ENCODE data around the gene SYF2.

The SYF2 gene

DNA sequence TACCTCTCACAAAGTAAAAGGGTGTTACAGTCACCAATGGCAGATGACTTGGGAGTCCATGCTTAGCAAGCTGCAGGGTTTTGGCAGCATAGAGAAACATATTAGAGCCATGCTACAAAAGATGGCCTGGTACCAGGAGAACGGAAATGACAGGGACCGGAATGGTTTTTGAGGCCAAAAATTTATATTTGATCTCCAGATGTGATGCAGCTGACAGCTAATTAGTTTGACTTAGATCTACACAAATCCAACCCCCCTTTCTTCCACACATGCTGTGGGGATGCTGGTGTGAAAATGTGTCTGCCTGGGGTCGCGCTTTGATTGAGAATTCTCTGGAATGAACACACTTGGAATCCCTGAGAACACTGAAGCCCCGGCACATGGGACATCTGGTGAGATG lies 26.5 kb downstream of the SYF2 start:
- WGBS, 2 experiments (ENCODE audit: insufficient coverage in 2 of 2): 100% methylated on average over 3 of the region's 5 CpGs
- no peaks in the 10 kb centered on the region for H3K36me3 ChIP-seq (ENCODE audit: control insufficient read depth, insufficient read depth, low read length)
- peaks cover 3% of the 10 kb centered on the region for H3K4me1 ChIP-seq (ENCODE audit: control insufficient read depth, insufficient read depth, low read length, poor library complexity, severe bottlenecking)
- no peak overlapping the region for H3K4me3 ChIP-seq (ENCODE audit: extremely low read depth, insufficient read depth, low read length, poor library complexity, severe bottlenecking)
- no peaks in the 10 kb centered on the region for H3K9me3 ChIP-seq (ENCODE audit: control insufficient read depth, low read length)
- no peak overlapping the region for H3K27ac ChIP-seq (ENCODE audit: low read depth, low read length, severe bottlenecking)

DNA sequence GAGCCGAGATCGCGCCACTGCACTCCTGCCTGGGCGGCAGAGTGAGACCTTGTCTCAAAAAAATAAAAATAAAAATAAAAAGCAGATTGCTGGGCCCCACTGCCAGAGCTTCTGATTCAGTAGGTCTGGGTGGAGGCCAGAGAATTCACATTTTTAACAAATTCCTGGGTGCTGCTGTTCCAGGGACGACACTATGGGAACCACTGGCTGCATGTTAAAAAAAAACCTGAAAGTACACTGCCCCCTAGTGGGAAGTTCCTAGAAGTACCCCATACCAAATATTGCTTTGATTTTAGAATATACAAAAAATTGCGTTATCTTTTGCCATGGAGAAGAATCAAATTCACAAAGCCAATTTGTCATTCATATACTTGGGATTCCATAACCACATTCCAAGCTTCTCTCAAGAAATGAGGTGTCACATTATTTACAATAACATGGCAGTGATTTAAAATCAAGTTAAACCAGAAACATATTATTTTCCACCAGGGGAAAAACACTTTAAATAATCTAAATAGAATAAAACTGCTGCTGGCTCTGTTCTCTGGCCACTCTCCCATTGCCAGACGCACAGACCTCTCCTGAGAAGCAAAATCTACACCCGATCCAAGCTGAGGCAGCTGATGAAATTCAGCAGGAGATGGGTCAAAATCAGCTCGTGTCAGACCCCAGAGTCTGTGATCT lies 27.4 kb downstream of the SYF2 start:
- H3K9me3 ChIP-seq (ENCODE audit: control insufficient read depth, low read length): no peaks in the 10 kb centered on the region
- no peak overlapping the region for H3K4me3 ChIP-seq (ENCODE audit: extremely low read depth, insufficient read depth, low read length, poor library complexity, severe bottlenecking)
- WGBS, 2 experiments (ENCODE audit: insufficient coverage in 2 of 2): 71 to 75% methylated on average over 4 to 7 of the region's 9 CpGs
- no peaks in the 10 kb centered on the region for H3K36me3 ChIP-seq (ENCODE audit: control insufficient read depth, insufficient read depth, low read length)
- H3K27ac ChIP-seq (ENCODE audit: low read depth, low read length, severe bottlenecking): no peak overlapping the region
- peaks cover 3% of the 10 kb centered on the region for H3K4me1 ChIP-seq (ENCODE audit: control insufficient read depth, insufficient read depth, low read length, poor library complexity, severe bottlenecking)

DNA sequence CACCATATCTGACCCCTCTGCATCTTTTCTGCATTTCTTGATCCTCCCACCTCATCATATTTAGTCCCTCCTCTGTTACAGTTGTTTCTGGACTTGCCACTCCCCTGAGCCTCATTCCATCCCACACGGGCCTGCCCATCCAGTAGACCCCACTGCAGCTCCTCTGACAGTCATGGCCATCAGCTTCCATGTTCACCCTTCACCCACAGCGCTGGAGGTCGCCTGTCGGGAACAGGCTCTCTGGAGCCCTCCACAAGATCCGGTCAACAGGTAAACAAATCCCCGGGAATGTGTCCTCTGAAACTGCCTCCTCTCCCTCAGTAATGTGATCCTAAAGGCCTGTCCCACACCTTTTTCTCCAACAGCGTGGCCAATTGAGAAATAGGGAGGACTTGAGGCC lies 31.3 kb downstream of the SYF2 start:
- no peaks in the 10 kb centered on the region for H3K9me3 ChIP-seq (ENCODE audit: control insufficient read depth, low read length)
- no peak overlapping the region for H3K4me3 ChIP-seq (ENCODE audit: extremely low read depth, insufficient read depth, low read length, poor library complexity, severe bottlenecking)
- H3K4me1 ChIP-seq (ENCODE audit: control insufficient read depth, insufficient read depth, low read length, poor library complexity, severe bottlenecking): peaks cover 7% of the 10 kb centered on the region
- WGBS, 2 experiments (ENCODE audit: insufficient coverage in 2 of 2): 84 to 95% methylated on average over 3 to 6 of the region's 7 CpGs
- no peak overlapping the region for H3K27ac ChIP-seq (ENCODE audit: low read depth, low read length, severe bottlenecking)
- H3K36me3 ChIP-seq (ENCODE audit: control insufficient read depth, insufficient read depth, low read length): no peaks in the 10 kb centered on the region

DNA sequence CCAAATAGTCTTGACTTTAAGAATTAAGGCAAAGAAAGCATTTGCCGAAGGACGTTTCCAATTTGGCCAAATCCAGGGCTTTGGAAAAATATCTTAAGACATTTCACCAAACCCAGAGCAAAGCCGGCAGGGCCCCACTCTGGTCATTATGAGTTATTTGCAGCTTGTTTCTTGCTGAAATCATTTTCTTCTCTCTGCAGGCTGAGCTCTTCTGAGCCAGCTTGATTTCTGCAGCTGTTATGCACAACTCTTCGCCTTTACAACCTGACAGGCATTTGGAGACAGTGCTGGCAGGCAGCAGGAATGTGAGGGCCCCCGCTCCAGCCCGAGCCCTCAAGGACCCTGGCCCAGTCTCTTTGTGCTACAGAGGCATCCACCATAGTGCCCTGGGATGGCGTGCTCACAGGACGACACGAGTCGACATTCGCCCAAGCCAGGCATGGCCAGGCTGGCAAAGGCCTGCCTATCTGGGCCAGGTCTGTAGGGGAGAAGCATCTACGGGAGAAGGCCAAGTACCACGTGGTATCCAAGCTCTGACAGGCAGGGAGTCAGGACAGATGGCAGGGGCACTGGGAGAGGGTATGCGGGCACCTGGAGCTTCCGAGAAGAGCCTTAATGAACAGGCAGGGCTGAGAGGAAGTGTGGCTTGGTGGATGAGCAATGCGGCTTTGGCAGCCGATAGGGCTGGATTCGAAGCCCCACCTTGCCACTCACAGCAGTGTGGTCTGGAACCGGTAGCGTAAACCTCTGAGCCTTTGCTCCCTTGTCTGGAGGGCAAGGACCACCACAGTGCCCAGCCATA lies 32.3 kb downstream of the SYF2 start:
- Histone ChIP-seq H3K9me3 (ENCODE audit: control insufficient read depth, low read length) (no peaks in the 10 kb centered on the region), H3K4me1 (ENCODE audit: control insufficient read depth, insufficient read depth, low read length, poor library complexity, severe bottlenecking) (peaks cover 7% of the 10 kb centered on the region), H3K36me3 (ENCODE audit: control insufficient read depth, insufficient read depth, low read length) (no peaks in the 10 kb centered on the region), H3K4me3 (ENCODE audit: extremely low read depth, insufficient read depth, low read length, poor library complexity, severe bottlenecking) (no peak overlapping the region), H3K27ac (ENCODE audit: low read depth, low read length, severe bottlenecking) (no peak overlapping the region)
- 90 to 92% methylated on average over 20 of the region's 20 CpGs for whole genome bisulfite sequencing, 2 experiments (ENCODE audit: insufficient coverage in 2 of 2)

DNA sequence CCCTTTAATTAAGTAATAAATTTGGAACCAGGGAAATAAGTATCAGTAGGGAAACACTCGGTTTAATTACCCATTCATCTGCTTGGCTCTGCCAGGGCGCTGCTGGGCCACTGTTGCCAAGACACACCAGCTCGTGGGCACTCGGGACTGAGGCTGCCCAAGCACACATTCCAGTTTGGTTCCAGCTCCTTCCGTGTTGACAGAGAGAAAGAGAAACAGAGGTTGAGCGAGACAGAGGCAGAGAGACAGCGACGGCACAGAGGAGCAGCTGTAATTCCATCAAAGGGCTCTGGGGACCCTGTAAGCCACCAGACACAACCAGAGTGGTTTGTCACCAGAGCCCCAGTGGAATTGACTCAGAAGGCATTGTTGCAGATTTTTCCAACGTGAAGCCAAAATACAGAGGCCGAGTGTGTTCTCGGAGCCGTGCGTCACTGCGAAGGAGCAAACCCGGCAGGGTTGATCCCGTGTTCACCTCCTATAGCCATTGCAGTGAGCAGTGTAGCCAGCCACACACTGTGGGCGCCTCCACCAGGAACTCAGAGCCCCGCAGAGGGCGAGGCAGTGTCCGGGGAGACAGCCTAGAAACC lies 33.5 kb downstream of the SYF2 start:
- WGBS, 2 experiments (ENCODE audit: insufficient coverage in 2 of 2): 85 to 87% methylated on average over 19 to 20 of the region's 20 CpGs
- Histone ChIP-seq H3K9me3 (ENCODE audit: control insufficient read depth, low read length) (no peaks in the 10 kb centered on the region), H3K4me3 (ENCODE audit: extremely low read depth, insufficient read depth, low read length, poor library complexity, severe bottlenecking) (no peak overlapping the region), H3K27ac (ENCODE audit: low read depth, low read length, severe bottlenecking) (no peak overlapping the region), H3K4me1 (ENCODE audit: control insufficient read depth, insufficient read depth, low read length, poor library complexity, severe bottlenecking) (peaks cover 4% of the 10 kb centered on the region), H3K36me3 (ENCODE audit: control insufficient read depth, insufficient read depth, low read length) (no peaks in the 10 kb centered on the region)

DNA sequence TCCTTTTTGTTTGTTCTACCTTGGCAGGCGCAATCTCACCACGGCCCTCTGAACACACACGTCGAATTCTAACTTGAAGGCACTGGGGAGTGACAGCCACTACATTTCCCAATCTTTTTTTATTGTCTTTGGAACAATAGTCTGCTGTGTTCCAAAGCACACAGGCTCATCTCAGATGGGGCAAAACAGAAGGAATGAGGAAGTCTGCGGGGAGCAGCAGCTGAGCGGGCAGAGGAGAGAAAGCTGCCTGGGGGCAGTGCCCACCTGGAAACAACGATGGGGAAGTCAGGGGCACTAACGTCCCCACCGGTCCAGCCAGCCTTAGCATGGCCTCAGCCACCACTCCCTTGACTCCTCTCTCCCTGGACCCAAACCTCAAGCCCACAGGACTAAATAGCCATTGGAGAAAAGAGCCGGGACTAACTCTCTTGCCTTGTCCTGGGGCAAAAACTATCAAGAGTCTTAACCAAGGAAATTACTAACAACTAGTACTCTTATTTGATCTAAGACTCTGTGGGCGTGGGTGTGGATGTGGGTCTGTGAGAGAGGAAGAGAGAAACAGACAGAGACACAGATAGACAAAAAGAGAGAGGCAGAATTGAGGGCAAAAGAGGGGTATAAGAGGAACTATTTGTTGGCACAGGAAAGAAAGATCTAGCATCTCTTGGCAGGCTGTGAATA lies 34.2 kb downstream of the SYF2 start:
- Histone ChIP-seq H3K9me3 (ENCODE audit: control insufficient read depth, low read length) (no peaks in the 10 kb centered on the region), H3K27ac (ENCODE audit: low read depth, low read length, severe bottlenecking) (no peak overlapping the region), H3K4me3 (ENCODE audit: extremely low read depth, insufficient read depth, low read length, poor library complexity, severe bottlenecking) (no peak overlapping the region), H3K4me1 (ENCODE audit: control insufficient read depth, insufficient read depth, low read length, poor library complexity, severe bottlenecking) (peaks cover 4% of the 10 kb centered on the region), H3K36me3 (ENCODE audit: control insufficient read depth, insufficient read depth, low read length) (no peaks in the 10 kb centered on the region)
- 81 to 92% methylated on average over 6 to 10 of the region's 11 CpGs for WGBS, 2 experiments (ENCODE audit: insufficient coverage in 2 of 2)

DNA sequence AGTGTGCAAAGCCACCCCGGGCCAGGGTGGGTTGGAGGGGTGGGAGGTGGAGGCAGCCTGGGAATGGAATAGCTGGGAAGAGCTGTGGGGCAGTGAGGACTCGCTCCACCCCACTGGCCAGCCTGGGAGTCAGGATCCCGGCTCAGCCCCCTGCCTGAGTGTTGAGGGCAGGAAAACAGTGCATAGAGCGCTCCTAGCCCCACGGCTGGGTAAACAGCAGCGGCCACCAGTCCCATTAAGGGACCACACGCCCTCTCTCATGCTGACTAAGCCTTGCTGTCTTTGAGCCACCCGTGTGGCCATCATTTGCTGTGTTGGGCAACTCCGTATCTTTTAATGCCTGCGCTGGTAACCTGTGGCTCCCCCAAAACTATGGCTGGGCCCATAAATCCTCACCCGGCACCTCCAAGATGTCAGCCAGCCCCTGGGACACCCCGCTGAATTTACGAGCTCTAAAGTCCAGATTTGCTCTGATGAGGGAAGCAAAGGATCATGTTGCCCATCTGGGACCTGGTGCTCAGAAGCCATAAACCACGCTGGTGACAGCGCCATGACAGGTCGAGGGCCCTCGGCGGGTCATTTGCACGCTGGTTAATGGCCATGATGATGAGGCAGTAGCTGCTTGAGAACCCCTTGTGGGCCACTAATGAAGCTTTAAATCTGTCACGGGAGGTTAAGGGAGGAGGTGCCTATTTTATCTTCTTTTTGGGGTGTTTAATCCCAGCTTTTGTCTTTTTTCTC lies 34.9 kb downstream of the SYF2 start:
- no peak overlapping the region for H3K4me3 ChIP-seq (ENCODE audit: extremely low read depth, insufficient read depth, low read length, poor library complexity, severe bottlenecking)
- peaks cover 4% of the 10 kb centered on the region for H3K4me1 ChIP-seq (ENCODE audit: control insufficient read depth, insufficient read depth, low read length, poor library complexity, severe bottlenecking)
- no peaks in the 10 kb centered on the region for H3K36me3 ChIP-seq (ENCODE audit: control insufficient read depth, insufficient read depth, low read length)
- H3K27ac ChIP-seq (ENCODE audit: low read depth, low read length, severe bottlenecking): no peak overlapping the region
- H3K9me3 ChIP-seq (ENCODE audit: control insufficient read depth, low read length): no peaks in the 10 kb centered on the region
- 85 to 91% methylated on average over 16 to 18 of the region's 20 CpGs for WGBS, 2 experiments (ENCODE audit: insufficient coverage in 2 of 2)

DNA sequence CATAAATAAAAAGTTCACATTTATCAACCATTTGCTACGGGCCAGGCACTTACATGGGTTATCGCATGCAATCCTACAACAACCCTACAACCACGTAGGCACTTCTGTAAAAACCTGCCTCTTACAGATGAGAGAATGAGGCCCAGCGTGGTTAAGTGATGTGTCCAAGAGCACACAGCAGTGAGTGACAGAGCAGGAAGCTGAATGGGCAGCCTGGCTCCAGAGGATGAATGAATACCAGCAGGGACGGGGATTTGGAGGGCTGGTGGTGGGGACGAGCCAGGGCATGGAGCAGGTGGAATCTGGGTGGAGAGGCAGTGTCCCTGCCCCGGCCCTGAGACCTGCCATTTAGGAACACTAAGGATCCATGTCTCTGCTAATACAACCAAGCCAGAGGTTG lies 35.5 kb downstream of the SYF2 start:
- H3K36me3 ChIP-seq (ENCODE audit: control insufficient read depth, insufficient read depth, low read length): no peaks in the 10 kb centered on the region
- H3K4me1 ChIP-seq (ENCODE audit: control insufficient read depth, insufficient read depth, low read length, poor library complexity, severe bottlenecking): peaks cover 4% of the 10 kb centered on the region
- no peak overlapping the region for H3K27ac ChIP-seq (ENCODE audit: low read depth, low read length, severe bottlenecking)
- no peak overlapping the region for H3K4me3 ChIP-seq (ENCODE audit: extremely low read depth, insufficient read depth, low read length, poor library complexity, severe bottlenecking)
- WGBS, 2 experiments (ENCODE audit: insufficient coverage in 2 of 2): 83 to 95% methylated on average over 2 to 4 of the region's 7 CpGs
- no peaks in the 10 kb centered on the region for H3K9me3 ChIP-seq (ENCODE audit: control insufficient read depth, low read length)

DNA sequence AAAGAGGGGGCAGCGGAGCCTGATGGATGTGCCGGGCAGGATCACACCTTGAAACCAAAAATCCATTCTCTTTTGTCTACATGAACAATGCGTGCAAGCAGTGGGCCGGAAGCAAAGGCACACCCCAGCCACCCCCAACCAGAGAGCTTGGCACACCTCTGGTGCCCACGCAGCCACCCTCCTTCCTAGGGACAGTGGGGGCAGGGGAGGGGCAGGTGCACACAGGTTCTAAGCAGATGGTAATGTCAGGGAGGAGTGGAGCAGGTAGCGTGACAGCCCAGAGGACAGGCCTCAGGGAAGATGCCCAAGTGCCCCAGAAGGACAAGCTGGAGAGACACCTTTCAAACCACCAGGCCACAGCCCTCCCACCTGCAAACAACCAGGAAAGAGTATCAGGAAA lies 36.5 kb downstream of the SYF2 start:
- WGBS, 2 experiments (ENCODE audit: insufficient coverage in 2 of 2): 100% methylated on average over 1 of the region's 6 CpGs; no CpG with 5 or more reads in 1 of the 2 experiments
- Histone ChIP-seq H3K4me1 (ENCODE audit: control insufficient read depth, insufficient read depth, low read length, poor library complexity, severe bottlenecking) (peaks cover 4% of the 10 kb centered on the region), H3K36me3 (ENCODE audit: control insufficient read depth, insufficient read depth, low read length) (no peaks in the 10 kb centered on the region), H3K27ac (ENCODE audit: low read depth, low read length, severe bottlenecking) (no peak overlapping the region), H3K4me3 (ENCODE audit: extremely low read depth, insufficient read depth, low read length, poor library complexity, severe bottlenecking) (no peak overlapping the region), H3K9me3 (ENCODE audit: control insufficient read depth, low read length) (no peaks in the 10 kb centered on the region)

DNA sequence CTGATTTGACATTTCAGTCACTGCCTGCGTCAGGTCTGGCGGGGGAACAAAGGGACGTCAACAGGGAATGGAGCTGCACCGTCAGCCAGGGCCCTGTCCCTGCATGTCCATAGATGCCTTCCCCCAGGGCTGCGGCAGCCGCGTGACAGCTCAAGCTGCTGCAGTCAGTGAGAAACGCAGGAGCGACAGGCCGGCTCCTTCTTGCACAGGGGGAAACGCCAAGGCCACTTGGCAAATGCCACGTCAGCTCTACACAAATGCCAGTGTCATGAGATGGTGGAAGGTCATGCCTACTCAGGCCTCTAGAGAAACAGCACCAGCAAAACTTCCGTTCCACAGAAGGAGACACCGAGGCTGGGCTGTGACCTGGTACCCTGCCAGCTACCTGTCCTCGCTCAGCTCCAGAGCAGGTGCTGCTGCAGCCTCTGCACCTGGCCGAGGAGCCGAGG lies 37.7 kb downstream of the SYF2 start:
- no peak overlapping the region for H3K27ac ChIP-seq (ENCODE audit: low read depth, low read length, severe bottlenecking)
- WGBS, 2 experiments (ENCODE audit: insufficient coverage in 2 of 2): 82 to 87% methylated on average over 14 to 17 of the region's 17 CpGs
- peaks cover 4% of the 10 kb centered on the region for H3K4me1 ChIP-seq (ENCODE audit: control insufficient read depth, insufficient read depth, low read length, poor library complexity, severe bottlenecking)

More for the DNA sequence above, 37.7 kb downstream of the SYF2 start:
- no peaks in the 10 kb centered on the region for H3K9me3 ChIP-seq (ENCODE audit: control insufficient read depth, low read length)
- no peak overlapping the region for H3K4me3 ChIP-seq (ENCODE audit: extremely low read depth, insufficient read depth, low read length, poor library complexity, severe bottlenecking)
- H3K36me3 ChIP-seq (ENCODE audit: control insufficient read depth, insufficient read depth, low read length): no peaks in the 10 kb centered on the region
